Activated naive CD8-positive, alpha-beta T cell treated with anti-CD3 and anti-CD28 coated beads for 36 hours (primary cell): ENCODE results near the gene GREB1. TPM values are rescaled to one million over a fixed set of nuclear protein-coding genes. Genes with fewer than 3 reads are reported as not detected.

Experiments
- DNase-seq: peaks from one replicate; pipeline ENCODE4 v3.0.0; 2021
- H3K27ac Mint-ChIP-seq: one replicate; pipeline ENCODE4 v1.8.0; 2022; ENCODE audit warnings: mild to moderate bottlenecking, moderate library complexity, mixed read lengths
- H3K27me3 Mint-ChIP-seq: one replicate; pipeline ENCODE4 v1.8.0; 2022; ENCODE audit warnings: mild to moderate bottlenecking, mixed read lengths
- H3K36me3 Mint-ChIP-seq: one replicate; pipeline ENCODE4 v1.8.0; 2021; ENCODE audit warnings: mild to moderate bottlenecking, mixed read lengths
- H3K4me1 Mint-ChIP-seq: one replicate; pipeline ENCODE4 v1.8.0; 2021; ENCODE audit warnings: mixed read lengths
- H3K4me3 Mint-ChIP-seq: one replicate; pipeline ENCODE4 v1.8.0; 2022; ENCODE audit warnings: mild to moderate bottlenecking, moderate library complexity, mixed read lengths
- H3K9me3 Mint-ChIP-seq: one replicate; pipeline ENCODE4 v1.8.0; 2022; ENCODE audit warnings: mixed read lengths
- total RNA-seq, 2 experiments: library from RNA; stranded (reverse); gene quantifications; one replicate each; pipeline ENCODE4 v1.2.3, GENCODE V29; 2021

The GREB1 gene
- total RNA-seq, 2 experiments from 2014 or later = 0.52 to 1.0 TPM

GRCh38 chr2:11610624-11611242, 76.9 kb downstream of the GREB1 start:
- no peak for DNase-seq
- H3K9me3 Mint-ChIP-seq = no peaks in the 10 kb centered on the region
- H3K4me1 Mint-ChIP-seq = no peaks in the 10 kb centered on the region
- no peaks in the 10 kb centered on the region for H3K36me3 Mint-ChIP-seq
- no peak overlapping the region for H3K27ac Mint-ChIP-seq
- H3K4me3 Mint-ChIP-seq = no peak overlapping the region
- peaks cover 3% of the 10 kb centered on the region for H3K27me3 Mint-ChIP-seq

- Mint-ChIP-seq H3K27me3 (peaks cover 3% of the 10 kb centered on the region), H3K36me3 (no peaks in the 10 kb centered on the region), H3K4me3 (no peak overlapping the region), H3K27ac (no peak overlapping the region), H3K9me3 (no peaks in the 10 kb centered on the region), H3K4me1 (no peaks in the 10 kb centered on the region)
- no peak for DNase-seq
Observed at GRCh38 chr2:11611251-11611650, 77.4 kb downstream of the GREB1 start.

- Mint-ChIP-seq H3K4me1 (no peaks in the 10 kb centered on the region), H3K27me3 (peaks cover 2% of the 10 kb centered on the region), H3K36me3 (no peaks in the 10 kb centered on the region), H3K4me3 (no peak overlapping the region), H3K9me3 (no peaks in the 10 kb centered on the region), H3K27ac (no peak overlapping the region)
- no peak for DNase-seq
Observed at GRCh38 chr2:11612553-11613215, 78.8 kb downstream of the GREB1 start.

- no peak for DNase-seq
- no peaks in the 10 kb centered on the region for H3K36me3 Mint-ChIP-seq
- H3K4me3 Mint-ChIP-seq = no peak overlapping the region
- H3K27me3 Mint-ChIP-seq = no peaks in the 10 kb centered on the region
- no peaks in the 10 kb centered on the region for H3K4me1 Mint-ChIP-seq
- no peaks in the 10 kb centered on the region for H3K9me3 Mint-ChIP-seq
- no peak overlapping the region for H3K27ac Mint-ChIP-seq
Observed at GRCh38 chr2:11613297-11613696, 79.5 kb downstream of the GREB1 start.

- no peak overlapping the region for H3K27ac Mint-ChIP-seq
- H3K9me3 Mint-ChIP-seq = no peaks in the 10 kb centered on the region
- H3K36me3 Mint-ChIP-seq = no peaks in the 10 kb centered on the region
- H3K4me3 Mint-ChIP-seq = no peak overlapping the region
- no peak for DNase-seq
- no peaks in the 10 kb centered on the region for H3K27me3 Mint-ChIP-seq
- H3K4me1 Mint-ChIP-seq = no peaks in the 10 kb centered on the region
Observed at GRCh38 chr2:11615209-11615608, 81.4 kb downstream of the GREB1 start.

- no peaks in the 10 kb centered on the region for H3K36me3 Mint-ChIP-seq
- no peaks in the 10 kb centered on the region for H3K4me1 Mint-ChIP-seq
- H3K27ac Mint-ChIP-seq = no peak overlapping the region
- no peak overlapping the region for H3K4me3 Mint-ChIP-seq
- DNase-seq = no peak
- no peaks in the 10 kb centered on the region for H3K9me3 Mint-ChIP-seq
- no peaks in the 10 kb centered on the region for H3K27me3 Mint-ChIP-seq
Observed at GRCh38 chr2:11616097-11616687, 82.3 kb downstream of the GREB1 start.

- H3K36me3 Mint-ChIP-seq = no peaks in the 10 kb centered on the region
- no peak overlapping the region for H3K4me3 Mint-ChIP-seq
- H3K27ac Mint-ChIP-seq = no peak overlapping the region
- no peak for DNase-seq
- no peaks in the 10 kb centered on the region for H3K27me3 Mint-ChIP-seq
- H3K4me1 Mint-ChIP-seq = no peaks in the 10 kb centered on the region
- H3K9me3 Mint-ChIP-seq = no peaks in the 10 kb centered on the region
Observed at GRCh38 chr2:11616851-11617415, 83.1 kb downstream of the GREB1 start.

GRCh38 chr2:11617527-11617926, 83.7 kb downstream of the GREB1 start:
- Mint-ChIP-seq H3K4me1 (no peaks in the 10 kb centered on the region), H3K9me3 (no peaks in the 10 kb centered on the region), H3K4me3 (no peak overlapping the region), H3K27me3 (no peaks in the 10 kb centered on the region), H3K27ac (no peak overlapping the region), H3K36me3 (no peaks in the 10 kb centered on the region)
- DNase-seq = no peak

- DNase-seq = no peak
- Mint-ChIP-seq H3K27me3 (no peaks in the 10 kb centered on the region), H3K4me1 (no peaks in the 10 kb centered on the region), H3K27ac (no peak overlapping the region), H3K36me3 (no peaks in the 10 kb centered on the region), H3K4me3 (no peak overlapping the region), H3K9me3 (no peaks in the 10 kb centered on the region)
Observed at GRCh38 chr2:11617984-11618707, 84.3 kb downstream of the GREB1 start.

- no peak for DNase-seq
- Mint-ChIP-seq H3K4me3 (no peak overlapping the region), H3K4me1 (no peaks in the 10 kb centered on the region), H3K36me3 (no peaks in the 10 kb centered on the region), H3K9me3 (no peaks in the 10 kb centered on the region), H3K27ac (no peak overlapping the region), H3K27me3 (no peaks in the 10 kb centered on the region)
Observed at GRCh38 chr2:11618708-11619062, 84.8 kb downstream of the GREB1 start.

- Mint-ChIP-seq H3K36me3 (no peaks in the 10 kb centered on the region), H3K27ac (no peak overlapping the region), H3K4me3 (no peak overlapping the region), H3K9me3 (no peaks in the 10 kb centered on the region), H3K27me3 (no peaks in the 10 kb centered on the region), H3K4me1 (no peaks in the 10 kb centered on the region)
- no peak for DNase-seq
Observed at GRCh38 chr2:11621410-11621809, 87.6 kb downstream of the GREB1 start.

GRCh38 chr2:11622611-11623010, 88.8 kb downstream of the GREB1 start:
- H3K4me1 Mint-ChIP-seq = no peaks in the 10 kb centered on the region
- H3K36me3 Mint-ChIP-seq = no peaks in the 10 kb centered on the region
- DNase-seq = no peak

GRCh38 chr2:11624893-11625292, 91.0 kb downstream of the GREB1 start:
- no peak for DNase-seq
- Mint-ChIP-seq H3K36me3 (no peaks in the 10 kb centered on the region), H3K27ac (no peak overlapping the region), H3K27me3 (no peaks in the 10 kb centered on the region), H3K9me3 (peaks cover 5% of the 10 kb centered on the region), H3K4me1 (no peaks in the 10 kb centered on the region), H3K4me3 (no peak overlapping the region)

More at GRCh38 chr2:11622611-11623010, 88.8 kb downstream of the GREB1 start:
- Mint-ChIP-seq H3K27me3 (no peaks in the 10 kb centered on the region), H3K4me3 (no peak overlapping the region), H3K27ac (no peak overlapping the region), H3K9me3 (peaks cover 4% of the 10 kb centered on the region)

- H3K9me3 Mint-ChIP-seq = peaks cover 5% of the 10 kb centered on the region
- no peaks in the 10 kb centered on the region for H3K4me1 Mint-ChIP-seq
- no peak overlapping the region for H3K4me3 Mint-ChIP-seq
- H3K27me3 Mint-ChIP-seq = no peaks in the 10 kb centered on the region
- H3K36me3 Mint-ChIP-seq = no peaks in the 10 kb centered on the region
- H3K27ac Mint-ChIP-seq = no peak overlapping the region
- no peak for DNase-seq
Observed at GRCh38 chr2:11625671-11626070, 91.8 kb downstream of the GREB1 start.

- no peak overlapping the region for H3K27ac Mint-ChIP-seq
- DNase-seq = no peak
- H3K9me3 Mint-ChIP-seq = peaks cover 5% of the 10 kb centered on the region
- no peaks in the 10 kb centered on the region for H3K27me3 Mint-ChIP-seq
- no peaks in the 10 kb centered on the region for H3K4me1 Mint-ChIP-seq
- no peaks in the 10 kb centered on the region for H3K36me3 Mint-ChIP-seq
- no peak overlapping the region for H3K4me3 Mint-ChIP-seq
Observed at GRCh38 chr2:11628675-11629074, 94.8 kb downstream of the GREB1 start.
